ENCODE results near the gene TTC4. TPM values are rescaled to one million over a fixed set of nuclear protein-coding genes. Genes with fewer than 3 reads are reported as not detected.

The TTC4 gene
- total RNA-seq, 1 experiment from 2014 or later, result 26.3 TPM

GRCh38 chr1:54743416-54744226 is 28.0 kb downstream of the TTC4 start:
- no peaks in the 10 kb centered on the region for H3K9me2 ChIP-seq (ENCODE audit: insufficient read depth)
- no peak overlapping the region for H3K4me2 ChIP-seq (ENCODE audit: low read length)
- H3K27ac ChIP-seq (ENCODE audit: low read depth, low read length), result no peak overlapping the region
- TF ChIP-seq CTCF (IDR thresholded peaks at IDR 0.05 in 2 of 3, conservative IDR thresholded peaks at IDR 0.05 in 1 of 3; ENCODE audit: borderline replicate concordance in 1 of 3, insufficient read depth in 1 of 3, low read depth in 2 of 3, low read length in 2 of 3), result no peak
- 0 out of 2 replicates have a peak, but pooled peaks have one; percentile 12 for TF ChIP-seq POLR2AphosphoS5 (IDR thresholded peaks at IDR 0.05; ENCODE audit: low read depth, low read length)
- H3K4me1 ChIP-seq (ENCODE audit: control insufficient read depth in 1 of 2, insufficient read depth in 2 of 2, low read length in 2 of 2), result no peaks in the 10 kb centered on the region
- no peaks in the 10 kb centered on the region for H3K79me2 ChIP-seq (ENCODE audit: insufficient read depth, low read length)
- H3K9me3 ChIP-seq (ENCODE audit: control insufficient read depth in 1 of 2, insufficient read depth in 1 of 2, low read depth in 1 of 2, low read length in 2 of 2), result no peaks in the 10 kb centered on the region
- CTCF ChIA-PET, result no interaction called here
- H3K36me3 ChIP-seq (ENCODE audit: control insufficient read depth in 1 of 2, insufficient read depth in 2 of 2, low read length in 2 of 2), result peaks cover 19 to 28% of the 10 kb centered on the region in 2 experiments; a peak in 3 of 4 replicates
- ATAC-seq (no peak), DNase-seq (ENCODE audit: low read depth, low spot score) (no peak)
- no peak overlapping the region for H3K9ac ChIP-seq (ENCODE audit: low read length)
- no peaks in the 10 kb centered on the region for H3K27me3 ChIP-seq (ENCODE audit: insufficient read depth, low read length)
- H3K4me3 ChIP-seq (replicated peaks in 1 of 2; ENCODE audit: low read depth in 1 of 2, low read length in 2 of 2), result no peak overlapping the region
- POLR2A ChIA-PET, result interaction anchor here (0.6 kb wide), 1 partner anchor 14 kb away, joined by 3 read pairs; no protein-coding TSS in a partner anchor
- H2AFZ ChIP-seq (ENCODE audit: low read depth, low read length, poor library complexity, severe bottlenecking), result no peak overlapping the region
- no TSS peak for BruUV-seq (replicated peaks)
- intact Hi-C loops (cut with micrococcal nuclease), result no loop called here
- RAD21 ChIA-PET (ENCODE audit: low non-redundant PET in 1 of 2, low total read pairs in 2 of 2, uncharacterized antibody in 2 of 2, unreplicated experiment in 2 of 2), result no interaction called here
- H4K20me1 ChIP-seq (ENCODE audit: insufficient read depth), result no peaks in the 10 kb centered on the region

DNA sequence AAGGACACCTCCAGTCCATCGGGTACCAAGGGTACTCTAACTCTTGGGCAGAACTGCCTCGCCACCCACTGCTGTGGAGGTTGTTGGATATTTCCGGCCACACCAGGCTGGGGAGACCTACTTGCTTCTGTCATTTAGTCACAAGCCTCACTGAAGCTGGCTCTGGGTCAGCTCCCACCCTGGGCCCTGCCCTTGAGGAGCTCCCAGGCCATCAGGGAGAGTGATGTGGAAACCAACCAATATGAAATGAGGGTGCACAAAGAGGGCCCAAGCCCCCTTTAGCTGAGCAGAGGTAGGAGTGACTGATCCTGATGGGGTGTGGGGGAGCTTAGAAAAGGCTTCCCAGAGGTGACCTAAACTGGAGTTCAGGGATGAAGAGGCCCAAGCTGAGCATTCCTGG is 29.0 kb downstream of the TTC4 start:
- no peak for ATAC-seq
- no peak overlapping the region for H3K9ac ChIP-seq (ENCODE audit: low read length)
- H3K9me3 ChIP-seq (ENCODE audit: control insufficient read depth in 1 of 2, insufficient read depth in 1 of 2, low read depth in 1 of 2, low read length in 2 of 2), result no peaks in the 10 kb centered on the region
- ChIA-PET RAD21 (ENCODE audit: low non-redundant PET in 1 of 2, low total read pairs in 2 of 2, uncharacterized antibody in 2 of 2, unreplicated experiment in 2 of 2) (no interaction called here), POLR2A (no interaction called here), CTCF (no interaction called here)
- intact Hi-C loops (cut with micrococcal nuclease), result no loop called here
- no peak for DNase-seq (ENCODE audit: low read depth, low spot score)
- no TSS peak for BruUV-seq (replicated peaks)
- H3K79me2 ChIP-seq (ENCODE audit: insufficient read depth, low read length), result no peaks in the 10 kb centered on the region
- H2AFZ ChIP-seq (ENCODE audit: low read depth, low read length, poor library complexity, severe bottlenecking), result no peak overlapping the region
- H3K4me3 ChIP-seq (replicated peaks in 1 of 2; ENCODE audit: low read depth in 1 of 2, low read length in 2 of 2), result no peak overlapping the region
- H3K4me2 ChIP-seq (ENCODE audit: low read length), result no peak overlapping the region
- H3K27ac ChIP-seq (ENCODE audit: low read depth, low read length), result no peak overlapping the region
- H3K36me3 ChIP-seq (ENCODE audit: control insufficient read depth in 1 of 2, insufficient read depth in 2 of 2, low read length in 2 of 2), result peaks cover 15 to 20% of the 10 kb centered on the region in 2 experiments; a peak in 3 of 4 replicates
- H4K20me1 ChIP-seq (ENCODE audit: insufficient read depth), result no peaks in the 10 kb centered on the region
- TF ChIP-seq ZNF274 (IDR thresholded peaks at IDR 0.05; ENCODE audit: low read depth, low read length) (no peak), YY1 (IDR thresholded peaks at IDR 0.05; ENCODE audit: extremely low read depth, insufficient replicate concordance, low read depth, low read length) (no peak)
- TF ChIP-seq, protein P1, sequence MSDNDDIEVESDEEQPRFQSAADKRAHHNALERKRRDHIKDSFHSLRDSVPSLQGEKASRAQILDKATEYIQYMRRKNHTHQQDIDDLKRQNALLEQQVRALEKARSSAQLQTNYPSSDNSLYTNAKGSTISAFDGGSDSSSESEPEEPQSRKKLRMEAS (IDR thresholded peaks at IDR 0.05), result no peak
- no peaks in the 10 kb centered on the region for H3K4me1 ChIP-seq (ENCODE audit: control insufficient read depth in 1 of 2, insufficient read depth in 2 of 2, low read length in 2 of 2)
- H3K9me2 ChIP-seq (ENCODE audit: insufficient read depth), result no peaks in the 10 kb centered on the region
- no peaks in the 10 kb centered on the region for H3K27me3 ChIP-seq (ENCODE audit: insufficient read depth, low read length)

All from HCT116 (cell line).